ENCODE results near the gene TEX35.

Gene TEX35

DNA sequence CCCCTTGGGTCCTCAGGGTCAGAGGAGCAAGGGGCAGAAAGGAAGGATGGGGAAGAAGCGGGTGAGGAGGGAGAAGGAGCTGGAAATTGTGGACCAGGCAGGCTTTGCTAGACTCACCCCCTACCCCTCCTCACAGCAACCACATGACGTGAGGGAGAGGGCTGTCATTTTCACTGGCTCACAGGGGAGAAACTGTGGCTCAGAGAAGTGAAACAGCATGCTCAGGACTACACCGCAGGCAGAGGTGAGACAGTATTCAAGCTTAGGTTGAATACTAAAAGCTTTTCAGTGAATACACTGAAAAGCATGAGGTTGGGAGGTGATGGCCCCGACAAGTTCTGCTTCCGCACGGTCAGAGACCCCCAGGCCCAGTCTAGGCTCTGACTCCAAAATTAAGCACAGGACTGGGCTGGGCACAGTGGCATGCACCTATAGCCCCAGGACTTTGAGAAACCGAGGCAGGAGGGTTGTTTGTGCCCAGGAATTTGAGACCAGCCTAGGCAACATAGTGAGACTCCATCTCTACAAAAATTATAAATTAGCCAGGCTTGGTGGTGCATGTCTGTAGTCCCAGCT lies 14.9 kb upstream of the TEX35 start:
- Histone ChIP-seq H3K36me3 (replicated peaks; ENCODE audit: insufficient read depth, low read length) (no peaks in the 10 kb centered on the region), H3K4me3 (ENCODE audit: low read length) (no peak overlapping the region), H3K27me3 (replicated peaks; ENCODE audit: insufficient read depth, low read length) (no peaks in the 10 kb centered on the region), H3K27ac (ENCODE audit: low read length) (no peak overlapping the region), H2AFZ (ENCODE audit: low read length) (no peak overlapping the region), H3K9me3 (replicated peaks; ENCODE audit: insufficient read depth, low read length) (no peaks in the 10 kb centered on the region), H3K79me2 (ENCODE audit: low read length) (no peaks in the 10 kb centered on the region), H3K9ac (ENCODE audit: low read length) (no peak overlapping the region), H3K4me1 (ENCODE audit: low read length) (no peaks in the 10 kb centered on the region), H4K20me1 (ENCODE audit: insufficient read depth, low read length) (no peaks in the 10 kb centered on the region), H3K9me2 (replicated peaks; ENCODE audit: insufficient read depth, low read length) (no peaks in the 10 kb centered on the region), H3F3A (ENCODE audit: insufficient read depth, low read length) (no peaks in the 10 kb centered on the region), H3K4me2 (ENCODE audit: low read depth, low read length) (no peak overlapping the region)
- TF ChIP-seq EZH2phosphoT487 (IDR thresholded peaks at IDR 0.05; ENCODE audit: low read length) (no peak), EZH2 (optimal IDR thresholded peaks at IDR 0.05; ENCODE audit: low read depth, low read length) (no peak)
- TF ChIP-seq, protein P1, sequence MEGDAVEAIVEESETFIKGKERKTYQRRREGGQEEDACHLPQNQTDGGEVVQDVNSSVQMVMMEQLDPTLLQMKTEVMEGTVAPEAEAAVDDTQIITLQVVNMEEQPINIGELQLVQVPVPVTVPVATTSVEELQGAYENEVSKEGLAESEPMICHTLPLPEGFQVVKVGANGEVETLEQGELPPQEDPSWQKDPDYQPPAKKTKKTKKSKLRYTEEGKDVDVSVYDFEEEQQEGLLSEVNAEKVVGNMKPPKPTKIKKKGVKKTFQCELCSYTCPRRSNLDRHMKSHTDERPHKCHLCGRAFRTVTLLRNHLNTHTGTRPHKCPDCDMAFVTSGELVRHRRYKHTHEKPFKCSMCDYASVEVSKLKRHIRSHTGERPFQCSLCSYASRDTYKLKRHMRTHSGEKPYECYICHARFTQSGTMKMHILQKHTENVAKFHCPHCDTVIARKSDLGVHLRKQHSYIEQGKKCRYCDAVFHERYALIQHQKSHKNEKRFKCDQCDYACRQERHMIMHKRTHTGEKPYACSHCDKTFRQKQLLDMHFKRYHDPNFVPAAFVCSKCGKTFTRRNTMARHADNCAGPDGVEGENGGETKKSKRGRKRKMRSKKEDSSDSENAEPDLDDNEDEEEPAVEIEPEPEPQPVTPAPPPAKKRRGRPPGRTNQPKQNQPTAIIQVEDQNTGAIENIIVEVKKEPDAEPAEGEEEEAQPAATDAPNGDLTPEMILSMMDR (IDR thresholded peaks at IDR 0.05; ENCODE audit: low read length), result no peak
- DNase-seq, result no peak

DNA sequence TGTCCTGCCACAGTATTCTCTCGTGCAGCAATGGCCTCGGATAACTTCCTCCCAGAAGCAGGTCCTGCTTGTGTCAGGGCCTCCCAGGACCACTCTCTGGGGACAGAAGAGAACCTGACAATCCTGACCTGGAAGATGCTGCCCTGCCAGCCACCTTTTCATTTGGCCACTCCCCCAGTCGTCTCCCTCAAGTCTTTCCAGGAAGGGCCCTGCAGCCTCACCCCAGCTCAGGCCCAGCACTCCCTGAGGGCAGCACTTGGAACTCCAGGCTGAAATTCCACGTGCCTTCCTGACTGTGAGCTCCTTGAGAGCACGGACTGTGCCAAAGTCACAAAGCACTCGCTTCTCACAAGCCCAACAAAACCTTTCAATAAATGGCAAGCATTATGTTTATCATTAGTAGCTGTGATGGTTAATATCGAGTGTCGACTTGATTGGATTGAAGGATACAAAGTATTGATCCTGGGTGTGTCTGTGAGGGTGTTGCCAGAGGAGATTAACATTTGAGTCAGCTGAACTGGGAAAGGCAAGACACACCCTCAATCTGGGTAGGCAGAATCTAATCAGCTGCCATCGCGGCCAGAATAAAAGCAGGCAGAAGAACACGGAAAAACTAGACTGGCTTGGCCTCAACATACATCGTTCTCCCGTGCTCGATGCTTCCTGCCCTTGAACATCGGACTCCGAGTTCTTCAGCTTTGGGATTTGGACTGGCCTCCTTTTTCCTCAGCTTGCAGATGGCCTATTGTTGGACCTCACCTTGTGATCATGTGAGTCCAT lies 13.8 kb upstream of the TEX35 start:
- TF ChIP-seq EZH2 (optimal IDR thresholded peaks at IDR 0.05; ENCODE audit: low read depth, low read length), result no peak
- TF ChIP-seq, protein P1 (IDR thresholded peaks at IDR 0.05; ENCODE audit: low read length), result no peak
- no peak for TF ChIP-seq EZH2phosphoT487 (IDR thresholded peaks at IDR 0.05; ENCODE audit: low read length)

DNA sequence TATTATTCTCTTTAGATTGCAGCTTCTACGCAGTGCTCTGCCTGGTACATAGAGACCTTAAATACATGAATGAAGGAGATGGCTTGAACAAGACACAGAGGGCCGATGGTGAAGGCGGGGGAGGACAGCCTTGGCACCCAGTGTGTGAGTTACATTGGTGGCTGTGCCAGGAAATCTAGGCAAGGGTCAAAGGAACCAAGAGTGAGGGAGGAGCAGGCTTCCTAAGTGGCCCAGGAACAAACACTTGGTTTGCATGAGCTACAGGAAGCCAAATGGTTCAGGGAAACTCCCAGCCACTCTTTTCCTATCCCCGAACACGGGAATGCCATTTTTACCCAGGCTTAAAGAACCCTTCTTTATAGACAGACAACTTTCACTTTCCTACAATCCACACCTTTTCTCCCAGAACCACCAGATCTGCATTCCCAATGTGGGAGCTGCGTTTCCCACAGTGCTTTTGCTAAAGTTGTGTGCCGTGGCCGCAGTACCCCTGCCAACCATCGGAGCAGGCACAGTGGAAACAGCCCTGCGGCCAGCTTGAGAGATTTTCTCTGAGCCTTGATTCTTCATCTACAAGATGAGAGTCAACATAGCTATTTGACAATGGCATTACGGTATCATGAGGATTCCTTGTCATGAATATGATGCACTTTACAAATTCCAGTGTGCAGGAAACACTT lies 12.7 kb upstream of the TEX35 start:
- no peak overlapping the region for H2AFZ ChIP-seq (ENCODE audit: low read length)
- H3K9ac ChIP-seq (ENCODE audit: low read length), result no peak overlapping the region
- H3F3A ChIP-seq (ENCODE audit: insufficient read depth, low read length), result no peaks in the 10 kb centered on the region
- H3K4me2 ChIP-seq (ENCODE audit: low read depth, low read length), result no peak overlapping the region
- H3K79me2 ChIP-seq (ENCODE audit: low read length), result no peaks in the 10 kb centered on the region
- H4K20me1 ChIP-seq (ENCODE audit: insufficient read depth, low read length), result no peaks in the 10 kb centered on the region
- H3K9me2 ChIP-seq (replicated peaks; ENCODE audit: insufficient read depth, low read length), result no peaks in the 10 kb centered on the region
- H3K4me1 ChIP-seq (ENCODE audit: low read length), result no peaks in the 10 kb centered on the region
- H3K9me3 ChIP-seq (replicated peaks; ENCODE audit: insufficient read depth, low read length), result no peaks in the 10 kb centered on the region
- TF ChIP-seq, protein P1 (IDR thresholded peaks at IDR 0.05; ENCODE audit: low read length), result no peak; the same call in 1 of the 2 replicates
- TF ChIP-seq EZH2 (optimal IDR thresholded peaks at IDR 0.05; ENCODE audit: low read depth, low read length) (no peak), EZH2phosphoT487 (IDR thresholded peaks at IDR 0.05; ENCODE audit: low read length) (no peak)
- H3K27ac ChIP-seq (ENCODE audit: low read length), result no peak overlapping the region
- H3K27me3 ChIP-seq (replicated peaks; ENCODE audit: insufficient read depth, low read length), result no peaks in the 10 kb centered on the region
- DNase-seq, result no peak
- H3K36me3 ChIP-seq (replicated peaks; ENCODE audit: insufficient read depth, low read length), result no peaks in the 10 kb centered on the region
- H3K4me3 ChIP-seq (ENCODE audit: low read length), result no peak overlapping the region

More for the DNA sequence above, 13.8 kb upstream of the TEX35 start:
- Histone ChIP-seq H4K20me1 (ENCODE audit: insufficient read depth, low read length) (no peaks in the 10 kb centered on the region), H3K27ac (ENCODE audit: low read length) (no peak overlapping the region), H3K4me1 (ENCODE audit: low read length) (no peaks in the 10 kb centered on the region), H3K9ac (ENCODE audit: low read length) (no peak overlapping the region), H3K4me2 (ENCODE audit: low read depth, low read length) (no peak overlapping the region), H2AFZ (ENCODE audit: low read length) (no peak overlapping the region), H3K9me2 (replicated peaks; ENCODE audit: insufficient read depth, low read length) (no peaks in the 10 kb centered on the region), H3K36me3 (replicated peaks; ENCODE audit: insufficient read depth, low read length) (no peaks in the 10 kb centered on the region), H3K4me3 (ENCODE audit: low read length) (no peak overlapping the region), H3K9me3 (replicated peaks; ENCODE audit: insufficient read depth, low read length) (no peaks in the 10 kb centered on the region), H3K79me2 (ENCODE audit: low read length) (no peaks in the 10 kb centered on the region), H3F3A (ENCODE audit: insufficient read depth, low read length) (no peaks in the 10 kb centered on the region), H3K27me3 (replicated peaks; ENCODE audit: insufficient read depth, low read length) (no peaks in the 10 kb centered on the region)
- no peak for DNase-seq
